SK-MEL-5 (cell line): ENCODE results near the gene TLN1. TPM values are rescaled to one million over a fixed set of nuclear protein-coding genes. Genes with fewer than 3 reads are reported as not detected.

Experiments used
- DNase-seq: peaks from one replicate; pipeline ENCODE4 v3.0.0-alpha.2; 2016; ENCODE audit warnings: low read depth, low spot score
- in situ Hi-C: cut with HindIII; loops from 2 replicates; pipeline ENCODE4 v1.10.0; 2016; ENCODE audit warnings: low sequenced_read_pairs, high pct_unique_total_duplicates, low pct_unique_long_range_greater_than_20kb
- total RNA-seq: library from RNA; depleted of rRNA; stranded (reverse); fragments of >200 nt; shearing (Covaris generic); gene quantifications from 2 replicates; pipeline ENCODE4 v1.2.3, GENCODE V29; 2014

TLN1 gene
- total RNA-seq, 1 experiment from 2014 or later = 58.0 TPM

- in situ Hi-C loops = no loop called here
- no peak for DNase-seq
Observed at GRCh38 chr9:35682051-35682450, 49.9 kb downstream of the TLN1 start.

DNA sequence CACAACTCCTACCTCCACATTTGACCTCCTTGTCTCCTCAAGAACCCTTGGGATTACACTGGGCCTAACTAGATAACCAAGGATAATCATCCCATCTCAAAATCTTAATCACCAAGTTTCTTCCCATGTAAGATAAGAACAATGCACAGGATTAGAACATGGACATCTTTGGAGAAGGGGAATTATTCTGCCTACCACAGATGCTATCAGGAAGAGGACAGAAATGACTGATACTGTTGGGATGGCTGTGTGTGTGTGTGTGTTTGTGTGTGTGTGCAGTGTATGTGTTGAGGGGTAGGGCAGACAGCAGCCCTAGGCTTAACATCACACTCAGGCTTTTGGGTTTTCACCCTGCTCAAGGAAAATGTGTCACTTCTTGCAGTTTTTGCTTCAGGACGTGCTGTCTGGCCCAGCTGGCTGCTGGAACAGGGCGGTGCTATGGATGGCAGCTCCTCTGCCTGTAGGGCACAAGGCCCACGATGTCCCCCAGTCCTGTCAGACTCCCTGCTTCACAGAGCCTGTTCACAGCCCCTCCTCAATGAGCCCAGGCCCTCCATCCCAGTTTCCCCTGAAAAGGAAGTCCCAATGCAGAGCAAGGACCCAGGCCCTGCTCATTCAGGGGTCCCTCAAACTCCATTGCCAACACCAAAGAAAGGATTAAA, 50.5 kb downstream of the TLN1 start:
- DNase-seq = no peak
- in situ Hi-C loops = no loop called here

DNA sequence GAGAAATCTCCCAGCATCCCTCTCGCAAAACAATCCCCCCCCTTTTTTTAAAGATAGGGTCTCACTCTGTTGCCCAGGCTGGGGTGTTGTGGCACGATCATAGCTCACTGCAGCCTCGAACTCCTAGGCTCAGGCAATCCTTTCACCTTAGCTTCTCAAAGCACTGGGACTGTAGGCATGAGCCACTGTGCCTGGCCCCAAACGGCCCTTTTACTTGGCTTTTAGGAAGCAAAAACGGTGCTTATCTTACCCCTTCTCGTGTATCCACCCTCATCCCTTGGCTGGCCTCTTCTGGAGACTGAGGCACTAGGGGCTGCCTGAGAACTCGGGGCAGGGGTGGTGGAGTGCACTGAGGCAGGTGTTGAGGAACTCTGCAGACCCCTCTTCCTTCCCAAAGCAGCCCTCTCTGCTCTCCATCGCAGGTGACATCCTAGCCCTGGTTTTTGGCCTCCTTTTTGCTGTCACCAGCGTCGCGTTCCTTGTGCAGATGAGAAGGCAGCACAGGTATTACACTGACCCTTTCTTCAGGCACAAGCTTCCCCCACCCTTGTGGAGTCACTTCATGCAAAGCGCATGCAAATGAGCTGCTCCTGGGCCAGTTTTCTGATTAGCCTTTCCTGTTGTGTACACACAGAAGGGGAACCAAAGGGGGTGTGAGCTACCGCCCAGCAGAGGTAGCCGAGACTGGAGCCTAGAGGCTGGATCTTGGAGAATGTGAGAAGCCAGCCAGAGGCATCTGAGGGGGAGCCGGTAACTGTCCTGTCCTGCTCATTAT, 51.5 kb downstream of the TLN1 start:
- in situ Hi-C loops = no loop called here
- no peak for DNase-seq

- no peak for DNase-seq
- in situ Hi-C loops = no loop called here
Observed at GRCh38 chr9:35679766-35680330, 52.1 kb downstream of the TLN1 start.

DNA sequence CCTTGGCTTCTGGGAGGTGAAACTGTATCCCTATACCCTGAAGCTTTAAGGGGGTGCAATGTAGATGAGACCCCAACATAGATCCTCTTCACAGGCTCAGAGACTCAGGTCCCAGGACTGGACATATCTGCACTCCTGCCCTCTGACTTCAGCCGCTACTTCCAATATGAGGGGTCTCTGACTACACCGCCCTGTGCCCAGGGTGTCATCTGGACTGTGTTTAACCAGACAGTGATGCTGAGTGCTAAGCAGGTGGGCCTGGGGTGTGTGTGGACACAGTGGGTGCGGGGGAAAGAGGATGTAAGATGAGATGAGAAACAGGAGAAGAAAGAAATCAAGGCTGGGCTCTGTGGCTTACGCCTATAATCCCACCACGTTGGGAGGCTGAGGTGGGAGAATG, 52.9 kb downstream of the TLN1 start:
- in situ Hi-C loops = no loop called here
- no peak for DNase-seq

DNA sequence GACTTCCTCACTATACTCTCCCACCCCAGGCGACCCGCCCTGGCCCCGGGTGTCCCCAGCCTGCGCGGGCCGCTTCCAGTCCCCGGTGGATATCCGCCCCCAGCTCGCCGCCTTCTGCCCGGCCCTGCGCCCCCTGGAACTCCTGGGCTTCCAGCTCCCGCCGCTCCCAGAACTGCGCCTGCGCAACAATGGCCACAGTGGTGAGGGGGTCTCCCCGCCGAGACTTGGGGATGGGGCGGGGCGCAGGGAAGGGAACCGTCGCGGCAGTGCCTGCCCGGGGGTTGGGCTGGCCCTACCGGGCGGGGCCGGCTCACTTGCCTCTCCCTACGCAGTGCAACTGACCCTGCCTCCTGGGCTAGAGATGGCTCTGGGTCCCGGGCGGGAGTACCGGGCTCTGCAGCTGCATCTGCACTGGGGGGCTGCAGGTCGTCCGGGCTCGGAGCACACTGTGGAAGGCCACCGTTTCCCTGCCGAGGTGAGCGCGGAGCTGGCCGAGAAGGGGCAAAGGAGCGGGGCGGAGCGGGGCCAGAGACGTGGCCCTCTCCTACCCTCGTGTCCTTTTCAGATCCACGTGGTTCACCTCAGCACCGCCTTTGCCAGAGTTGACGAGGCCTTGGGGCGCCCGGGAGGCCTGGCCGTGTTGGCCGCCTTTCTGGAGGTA, 56.1 kb downstream of the TLN1 start:
- in situ Hi-C loops = no loop called here
- DNase-seq = no peak

DNA sequence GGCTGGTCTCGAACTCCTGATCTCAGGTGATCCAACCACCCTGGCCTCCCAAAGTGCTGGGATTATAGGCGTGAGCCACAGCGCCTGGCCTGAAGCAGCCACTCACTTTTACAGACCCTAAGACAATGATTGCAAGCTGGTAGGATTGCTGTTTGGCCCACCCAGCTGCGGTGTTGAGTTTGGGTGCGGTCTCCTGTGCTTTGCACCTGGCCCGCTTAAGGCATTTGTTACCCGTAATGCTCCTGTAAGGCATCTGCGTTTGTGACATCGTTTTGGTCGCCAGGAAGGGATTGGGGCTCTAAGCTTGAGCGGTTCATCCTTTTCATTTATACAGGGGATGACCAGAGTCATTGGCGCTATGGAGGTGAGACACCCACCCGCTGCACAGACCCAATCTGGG, 56.8 kb downstream of the TLN1 start:
- DNase-seq = no peak
- in situ Hi-C loops = no loop called here

DNA sequence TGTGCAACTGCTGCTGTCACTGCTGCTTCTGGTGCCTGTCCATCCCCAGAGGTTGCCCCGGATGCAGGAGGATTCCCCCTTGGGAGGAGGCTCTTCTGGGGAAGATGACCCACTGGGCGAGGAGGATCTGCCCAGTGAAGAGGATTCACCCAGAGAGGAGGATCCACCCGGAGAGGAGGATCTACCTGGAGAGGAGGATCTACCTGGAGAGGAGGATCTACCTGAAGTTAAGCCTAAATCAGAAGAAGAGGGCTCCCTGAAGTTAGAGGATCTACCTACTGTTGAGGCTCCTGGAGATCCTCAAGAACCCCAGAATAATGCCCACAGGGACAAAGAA, 58.0 kb downstream of the TLN1 start:
- no peak for DNase-seq
- in situ Hi-C loops = no loop called here

DNA sequence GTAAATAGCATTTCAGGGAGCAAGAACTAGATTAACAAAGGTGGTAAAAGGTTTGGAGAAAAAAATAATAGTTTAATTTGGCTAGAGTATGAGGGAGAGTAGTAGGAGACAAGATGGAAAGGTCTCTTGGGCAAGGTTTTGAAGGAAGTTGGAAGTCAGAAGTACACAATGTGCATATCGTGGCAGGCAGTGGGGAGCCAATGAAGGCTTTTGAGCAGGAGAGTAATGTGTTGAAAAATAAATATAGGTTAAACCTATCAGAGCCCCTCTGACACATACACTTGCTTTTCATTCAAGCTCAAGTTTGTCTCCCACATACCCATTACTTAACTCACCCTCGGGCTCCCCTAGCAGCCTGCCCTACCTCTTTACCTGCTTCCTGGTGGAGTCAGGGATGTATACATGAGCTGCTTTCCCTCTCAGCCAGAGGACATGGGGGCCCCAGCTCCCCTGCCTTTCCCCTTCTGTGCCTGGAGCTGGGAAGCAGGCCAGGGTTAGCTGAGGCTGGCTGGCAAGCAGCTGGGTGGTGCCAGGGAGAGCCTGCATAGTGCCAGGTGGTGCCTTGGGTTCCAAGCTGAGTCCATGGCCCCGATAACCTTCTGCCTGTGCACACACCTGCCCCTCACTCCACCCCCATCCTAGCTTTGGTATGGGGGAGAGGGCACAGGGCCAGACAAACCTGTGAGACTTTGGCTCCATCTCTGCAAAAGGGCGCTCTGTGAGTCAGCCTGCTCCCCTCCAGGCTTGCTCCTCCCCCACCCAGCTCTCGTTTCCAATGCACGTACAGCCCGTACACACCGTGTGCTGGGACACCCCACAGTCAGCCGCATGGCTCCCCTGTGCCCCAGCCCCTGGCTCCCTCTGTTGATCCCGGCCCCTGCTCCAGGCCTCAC, 58.6 kb downstream of the TLN1 start, which contains the start of gene CA9:
TSS of gene CA9 (plus strand) at position 797 of the 893 bp plus-strand sequence. CDS start at position 829, 32 bp downstream.
- DNase-seq = no peak
- in situ Hi-C loops = no loop called here

DNA sequence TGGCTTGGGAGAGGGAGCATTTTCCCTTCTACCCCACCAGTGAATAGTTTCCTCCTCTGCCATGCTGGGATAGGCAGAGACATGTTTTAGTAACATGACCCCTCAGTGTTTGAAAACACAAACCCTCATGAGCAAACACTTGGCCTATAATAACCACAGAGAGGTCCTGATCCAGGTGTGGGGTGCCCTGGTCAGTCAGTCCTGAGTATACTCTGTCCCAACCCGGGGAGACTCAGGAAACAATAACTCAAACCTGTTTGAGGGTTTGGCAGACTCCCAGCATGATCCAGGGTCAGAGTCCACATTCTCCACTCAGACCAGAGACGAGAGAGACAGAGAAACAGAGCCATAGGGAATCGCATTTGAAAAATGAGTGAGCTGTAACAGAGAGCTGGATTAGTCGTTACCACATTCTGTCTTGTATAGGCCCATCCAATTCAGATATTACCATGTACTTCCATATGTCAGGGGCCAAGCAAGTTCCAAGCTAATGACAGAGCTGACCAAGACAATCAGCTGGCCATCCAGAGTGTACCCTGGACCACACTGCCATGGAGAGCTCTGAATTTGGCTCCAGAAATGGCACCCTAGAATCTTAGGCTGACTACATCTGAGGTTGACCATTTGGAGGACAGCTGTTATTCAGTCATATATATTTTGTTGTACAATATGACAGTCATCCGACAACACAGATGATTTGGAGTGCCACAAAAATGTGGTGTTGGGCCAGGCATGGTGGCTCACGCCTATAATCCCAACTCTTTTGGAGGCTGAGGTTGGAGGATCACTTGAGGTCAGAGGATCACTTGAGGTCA, 62.5 kb downstream of the TLN1 start:
- in situ Hi-C loops = no loop called here
- DNase-seq = no peak

DNA sequence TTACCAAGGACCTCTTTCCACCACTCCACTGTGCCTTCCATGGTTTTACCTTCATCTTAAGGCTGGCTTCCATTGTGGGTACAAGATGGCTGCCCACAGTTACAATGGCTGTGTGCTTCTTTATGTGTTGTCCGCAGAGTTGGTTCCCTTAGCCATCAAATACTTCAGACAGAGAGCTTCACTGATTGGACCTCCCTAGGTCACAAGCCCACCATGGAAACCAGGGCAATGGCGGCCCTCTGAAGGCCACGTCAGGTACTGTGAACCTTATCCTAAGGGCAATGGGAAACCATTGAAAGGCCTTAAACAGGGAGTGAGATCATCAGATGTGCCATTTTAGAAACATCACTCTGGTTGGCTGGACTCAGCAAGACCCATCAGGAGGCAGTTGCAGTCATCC, 64.1 kb downstream of the TLN1 start:
- in situ Hi-C loops = no loop called here
- no peak for DNase-seq

DNA sequence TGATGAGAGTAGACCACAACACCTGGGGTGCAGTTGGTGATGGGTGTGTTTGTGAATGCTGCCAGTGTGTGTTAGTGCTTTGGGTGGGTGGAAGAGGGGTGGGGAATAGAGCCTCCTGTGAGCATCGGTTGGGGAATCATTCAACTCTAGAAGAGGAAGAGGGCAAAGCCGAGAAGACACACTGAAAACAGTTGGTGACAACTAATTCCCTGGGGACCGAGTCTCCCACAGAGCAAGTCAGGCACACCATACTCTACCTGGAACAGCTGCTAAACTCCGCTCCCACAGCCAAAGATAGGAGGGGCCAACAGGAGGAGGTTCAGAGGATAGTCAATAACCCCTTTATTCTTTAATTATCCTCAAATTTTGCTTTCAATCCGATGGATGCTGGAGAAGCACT, 65.4 kb downstream of the TLN1 start:
- in situ Hi-C loops = no loop called here
- DNase-seq = no peak

DNA sequence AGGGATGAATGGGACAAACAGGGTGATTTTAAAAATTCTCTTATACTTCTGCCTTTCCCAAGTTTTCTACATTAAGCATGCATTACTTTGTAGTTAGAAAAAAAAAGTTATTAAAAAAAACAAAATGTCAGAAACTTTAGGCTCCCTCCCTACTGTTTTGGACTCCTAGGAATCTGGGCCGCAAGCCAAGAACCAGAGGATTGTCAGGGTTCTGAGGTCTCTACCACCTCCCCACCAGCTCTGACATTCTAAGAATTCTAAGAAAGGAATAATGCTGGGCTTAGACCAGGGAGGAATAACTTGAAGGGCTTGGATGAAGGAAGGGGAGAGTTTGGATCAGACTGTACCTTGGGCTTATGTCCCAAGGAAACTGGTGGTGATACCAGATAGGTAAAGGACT, 66.0 kb downstream of the TLN1 start:
- in situ Hi-C loops = no loop called here
- no peak for DNase-seq

- in situ Hi-C loops = no loop called here
- DNase-seq = no peak
Observed at GRCh38 chr9:35665471-35665818, 66.5 kb downstream of the TLN1 start.

DNA sequence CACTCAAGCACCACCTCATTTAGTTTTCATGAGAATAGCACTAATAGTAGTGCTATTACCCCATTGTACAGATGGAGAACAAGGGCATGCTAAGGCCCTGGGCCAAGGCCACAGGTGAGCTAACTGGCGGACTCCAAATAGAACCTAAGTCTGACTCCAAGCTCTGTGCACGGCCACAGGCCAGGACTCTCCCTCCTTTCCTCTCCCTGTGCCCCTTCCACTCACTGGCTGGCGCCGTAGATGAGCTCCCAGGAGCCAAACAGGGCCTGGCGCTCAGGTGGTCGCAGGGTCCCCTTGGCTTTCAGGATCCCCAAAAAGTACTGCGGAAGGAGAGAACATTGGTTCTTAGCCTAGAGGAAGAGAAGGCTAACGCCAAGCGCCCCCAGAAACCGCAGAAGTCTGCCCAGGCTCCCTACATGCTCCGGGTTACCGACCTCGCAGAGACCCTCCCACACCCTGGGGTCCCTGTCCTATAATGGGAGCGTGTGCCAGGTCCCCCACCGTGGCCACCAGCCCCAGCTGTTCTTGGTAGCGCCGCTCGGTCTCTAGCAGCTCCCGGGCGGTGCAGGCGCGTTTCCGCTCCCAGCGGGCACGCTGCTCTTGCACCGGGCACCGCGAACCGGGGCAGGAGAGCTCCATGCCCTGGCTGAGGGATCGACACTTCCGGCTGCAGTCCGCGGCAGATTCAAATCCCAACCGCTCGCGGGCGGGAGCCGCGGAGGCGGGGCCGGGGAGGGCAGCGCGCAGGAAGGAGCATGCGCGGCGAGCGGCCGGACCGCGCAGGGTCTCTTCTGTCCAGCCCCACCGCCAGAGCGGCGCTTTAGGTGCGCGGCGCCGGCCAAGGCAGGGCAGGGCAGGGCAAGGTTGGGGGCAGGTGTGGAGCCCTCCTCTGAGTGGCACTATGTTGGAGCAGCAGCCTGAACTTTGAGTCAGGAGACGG, 67.2 kb downstream of the TLN1 start, which contains the start of gene ARHGEF39:
TSS of gene ARHGEF39 (minus strand) at position 665 of the 940 bp plus-strand sequence. CDS start at position 639, 26 bp downstream.
- in situ Hi-C loops = no loop called here
- DNase-seq = peak; percentile 82

DNA sequence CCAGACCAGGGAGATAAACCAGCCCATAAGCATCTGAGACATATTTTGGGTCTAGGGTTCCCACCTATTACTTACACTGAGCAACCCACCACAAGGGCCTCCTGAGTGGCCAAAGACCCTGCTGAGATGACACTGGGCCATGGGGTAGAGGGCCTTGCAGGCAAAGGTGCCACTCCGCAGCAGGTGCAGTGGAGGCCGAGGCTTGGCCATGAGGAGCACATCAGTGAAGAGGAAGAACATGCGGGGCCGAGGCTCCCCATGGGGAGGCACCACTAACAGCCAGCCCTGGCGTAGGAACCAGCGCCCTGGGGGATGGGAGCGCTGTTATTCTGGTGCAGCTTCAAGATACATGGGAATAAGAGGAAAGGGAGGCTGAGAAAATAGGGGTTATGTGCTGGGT, 69.6 kb downstream of the TLN1 start:
- no peak for DNase-seq
- in situ Hi-C loops = no loop called here
